22Rv1 (cell line): ENCODE results near the gene NUDT2.

Experiments
- CTCF ChIP-seq: fragments of 450-650 bp; IDR thresholded peaks from 2 replicates; pipeline ENCODE4 v1.5.1; 2017; ENCODE audit warnings: mild to moderate bottlenecking
- ZFX ChIP-seq: fragments of 450-650 bp; IDR thresholded peaks from 2 replicates; pipeline ENCODE4 v1.6.1; 2017; ENCODE audit warnings: antibody characterized with exemption, borderline replicate concordance

- TF ChIP-seq CTCF = no peak
- TF ChIP-seq ZFX = no peak
These were observed 6.0 kb downstream of the NUDT2 start for GRCh38 chr9:34335376-34335775.
